HEK293 (cell line): ENCODE measurements around the gene PDPK1.

Source experiments
- EGR2 ChIP-seq: fragments of 450-650 bp; formaldehyde crosslinking; IDR thresholded peaks from 2 replicates; pipeline ENCODE4 v1.5.1; 2016; ENCODE audit warnings: low read depth, missing biosample characterization, missing genetic modification characterization
- GLIS1 ChIP-seq: fragments of 450-650 bp; formaldehyde crosslinking; IDR thresholded peaks from 2 replicates; pipeline ENCODE4 v1.5.1; 2016; ENCODE audit warnings: missing biosample characterization, missing genetic modification characterization
- IKZF3 ChIP-seq: fragments of 450-650 bp; IDR thresholded peaks from 2 replicates; pipeline ENCODE4 v1.5.0; 2018; ENCODE audit warnings: missing biosample characterization, mild to moderate bottlenecking, missing genetic modification characterization, moderate library complexity
- OSR2 ChIP-seq: fragments of 450-650 bp; formaldehyde crosslinking; IDR thresholded peaks from 2 replicates; pipeline ENCODE4 v1.5.1; 2016; ENCODE audit warnings: missing biosample characterization, missing genetic modification characterization
- PATZ1 ChIP-seq: fragments of 450-650 bp; formaldehyde crosslinking; IDR thresholded peaks from 2 replicates; pipeline ENCODE4 v1.5.1; 2016; ENCODE audit warnings: missing biosample characterization, missing genetic modification characterization
- SP3 ChIP-seq: fragments of 450-650 bp; formaldehyde crosslinking; IDR thresholded peaks from 2 replicates; pipeline ENCODE4 v1.5.1; 2016; ENCODE audit warnings: missing biosample characterization, missing genetic modification characterization
- SP7 ChIP-seq: fragments of 450-650 bp; formaldehyde crosslinking; IDR thresholded peaks from 2 replicates; pipeline ENCODE4 v1.5.1; 2016; ENCODE audit warnings: missing biosample characterization, missing genetic modification characterization
- ZBTB20 ChIP-seq: fragments of 450-650 bp; formaldehyde crosslinking; IDR thresholded peaks from 2 replicates; pipeline ENCODE4 v1.5.1; 2016; ENCODE audit warnings: missing biosample characterization, missing genetic modification characterization
- ZBTB7A ChIP-seq: fragments of 450-650 bp; formaldehyde crosslinking; IDR thresholded peaks from 2 replicates; pipeline ENCODE4 v1.5.1; 2016; ENCODE audit warnings: low read depth, missing biosample characterization, missing genetic modification characterization
- ZEB2 ChIP-seq: fragments of 450-650 bp; formaldehyde crosslinking; IDR thresholded peaks from 2 replicates; pipeline ENCODE4 v1.5.1; 2016; ENCODE audit warnings: missing biosample characterization, missing genetic modification characterization
- ZFP69B ChIP-seq: fragments of 450-650 bp; formaldehyde crosslinking; IDR thresholded peaks from 2 replicates; pipeline ENCODE4 v1.5.1; 2016; ENCODE audit warnings: missing biosample characterization, missing genetic modification characterization
- ZNF18 ChIP-seq: fragments of 450-650 bp; formaldehyde crosslinking; IDR thresholded peaks from 2 replicates; pipeline ENCODE4 v1.5.1; 2016; ENCODE audit warnings: missing biosample characterization, missing genetic modification characterization
- ZNF24 ChIP-seq: fragments of 450-650 bp; formaldehyde crosslinking; IDR thresholded peaks from 2 replicates; pipeline ENCODE4 v1.5.1; 2016; ENCODE audit warnings: missing biosample characterization, missing genetic modification characterization
- ZNF362 ChIP-seq: fragments of 450-650 bp; formaldehyde crosslinking; IDR thresholded peaks from 2 replicates; pipeline ENCODE4 v1.5.1; 2016; ENCODE audit warnings: missing biosample characterization, missing genetic modification characterization
- ZNF391 ChIP-seq: fragments of 450-650 bp; formaldehyde crosslinking; IDR thresholded peaks from 2 replicates; pipeline ENCODE4 v1.5.1; 2016; ENCODE audit warnings: low read depth, missing biosample characterization, missing genetic modification characterization, borderline replicate concordance
- ZNF394 ChIP-seq: fragments of 450-650 bp; formaldehyde crosslinking; IDR thresholded peaks from 2 replicates; pipeline ENCODE4 v1.5.1; 2016; ENCODE audit warnings: missing biosample characterization, missing genetic modification characterization, mild to moderate bottlenecking, moderate library complexity, borderline replicate concordance
- ZNF488 ChIP-seq: fragments of 450-650 bp; formaldehyde crosslinking; IDR thresholded peaks from 2 replicates; pipeline ENCODE4 v1.5.1; 2016; ENCODE audit warnings: missing biosample characterization, missing genetic modification characterization
- ZNF600 ChIP-seq: fragments of 450-650 bp; formaldehyde crosslinking; IDR thresholded peaks from 2 replicates; pipeline ENCODE4 v1.5.1; 2016; ENCODE audit warnings: missing biosample characterization, missing genetic modification characterization
- ZNF660 ChIP-seq: fragments of 450-650 bp; IDR thresholded peaks from 2 replicates; pipeline ENCODE4 v1.5.1; 2018; ENCODE audit warnings: missing biosample characterization, mild to moderate bottlenecking, missing genetic modification characterization
- ZNF692 ChIP-seq: fragments of 450-650 bp; formaldehyde crosslinking; IDR thresholded peaks from 2 replicates; pipeline ENCODE4 v1.5.1; 2016; ENCODE audit warnings: missing biosample characterization, missing genetic modification characterization
- ZNF707 ChIP-seq: fragments of 450-650 bp; formaldehyde crosslinking; IDR thresholded peaks from 2 replicates; pipeline ENCODE4 v1.5.1; 2016; ENCODE audit warnings: missing biosample characterization, missing genetic modification characterization
- TF ChIP-seq, protein P1 (sequence below): fragments of 450-650 bp; formaldehyde crosslinking; IDR thresholded peaks from 2 replicates; pipeline ENCODE4 v1.5.1; 2017; ENCODE audit warnings: missing biosample characterization, missing genetic modification characterization
- TF ChIP-seq, protein P2 (sequence below): fragments of 450-650 bp; formaldehyde crosslinking; IDR thresholded peaks from 2 replicates; pipeline ENCODE4 v1.5.1; 2017; ENCODE audit warnings: missing biosample characterization, missing genetic modification characterization
- TF ChIP-seq, protein P3 (sequence below): fragments of 450-650 bp; formaldehyde crosslinking; IDR thresholded peaks from 2 replicates; pipeline ENCODE4 v1.5.1; 2016; ENCODE audit warnings: missing biosample characterization, missing genetic modification characterization

PDPK1 gene

DNA sequence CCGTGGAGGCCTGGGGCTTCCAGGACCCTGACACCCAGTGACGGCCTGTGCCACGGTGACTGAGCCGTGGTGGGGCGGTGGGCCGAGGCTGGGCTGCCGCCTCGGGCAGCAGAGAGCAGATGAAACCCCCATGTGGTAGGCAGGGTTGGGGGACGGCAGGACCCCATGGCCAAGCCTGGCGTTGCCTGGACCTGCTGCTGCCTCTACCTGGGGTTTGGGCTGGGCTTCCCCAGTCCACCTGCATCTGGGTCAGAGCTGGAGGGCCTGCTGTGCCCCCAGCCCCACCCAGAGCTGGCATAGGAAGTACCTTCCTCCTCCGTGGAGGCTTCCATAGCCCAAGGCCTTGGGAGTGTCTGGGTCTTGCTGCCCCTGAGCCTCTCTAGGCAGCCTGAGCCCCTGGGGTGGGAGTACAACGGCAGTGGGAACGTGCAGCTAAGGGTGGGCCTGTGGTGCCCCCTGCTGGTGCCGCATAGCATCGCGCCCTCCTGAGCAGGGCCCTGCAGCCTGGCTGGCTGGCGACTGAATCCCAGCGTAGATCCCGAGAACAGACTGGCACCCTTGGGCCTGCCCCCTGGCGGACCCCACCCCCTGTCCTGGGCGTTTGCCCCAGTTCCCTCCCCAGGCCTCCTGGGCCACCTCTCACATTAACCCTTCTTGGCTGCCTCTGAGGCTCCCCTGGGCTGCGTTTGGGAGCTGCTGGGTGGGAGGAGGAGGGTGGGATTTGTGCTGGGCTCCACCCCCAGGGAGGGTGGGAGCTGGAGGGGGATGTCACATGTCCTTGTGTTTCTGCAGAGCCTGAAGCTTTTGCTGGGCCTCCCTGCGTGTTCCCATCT is 36.7 kb upstream of the PDPK1 start (continued):
- TF ChIP-seq ZFP69B (tag by site-specific recombination) (peak; percentile 88), PATZ1 (tag by site-specific recombination) (peak; percentile 88), ZNF600 (tag by site-specific recombination) (peak; percentile 84), EGR2 (peak; percentile 60; the same call in 1 of the 2 replicates), ZNF394 (tag by site-specific recombination) (peak; percentile 48; the same call in 1 of the 2 replicates), GLIS1 (peak; percentile 87), SP3 (tag by site-specific recombination) (peak; percentile 88), ZNF18 (tag by site-specific recombination) (peak; percentile 88), ZBTB20 (tag by site-specific recombination) (peak; percentile 45; the same call in 1 of the 2 replicates), IKZF3 (peak; percentile 43; the same call in 1 of the 2 replicates), ZNF391 (peak; percentile 83; the same call in 1 of the 2 replicates), ZNF362 (no peak), SP7 (tag by site-specific recombination) (peak; percentile 30; the same call in 1 of the 2 replicates), ZBTB7A (tag by site-specific recombination) (peak; percentile 36; the same call in 1 of the 2 replicates), ZNF488 (tag by site-specific recombination) (no peak), ZNF24 (0 out of 2 replicates have a peak, but pooled peaks have one; percentile 21), ZNF692 (tag by site-specific recombination) (peak; percentile 94), ZEB2 (tag by site-specific recombination) (peak; percentile 50), OSR2 (tag by site-specific recombination) (no peak), ZNF660 (tag by site-specific recombination) (peak; percentile 48; the same call in 1 of the 2 replicates), ZNF707 (no peak)
- TF ChIP-seq, protein P1, sequence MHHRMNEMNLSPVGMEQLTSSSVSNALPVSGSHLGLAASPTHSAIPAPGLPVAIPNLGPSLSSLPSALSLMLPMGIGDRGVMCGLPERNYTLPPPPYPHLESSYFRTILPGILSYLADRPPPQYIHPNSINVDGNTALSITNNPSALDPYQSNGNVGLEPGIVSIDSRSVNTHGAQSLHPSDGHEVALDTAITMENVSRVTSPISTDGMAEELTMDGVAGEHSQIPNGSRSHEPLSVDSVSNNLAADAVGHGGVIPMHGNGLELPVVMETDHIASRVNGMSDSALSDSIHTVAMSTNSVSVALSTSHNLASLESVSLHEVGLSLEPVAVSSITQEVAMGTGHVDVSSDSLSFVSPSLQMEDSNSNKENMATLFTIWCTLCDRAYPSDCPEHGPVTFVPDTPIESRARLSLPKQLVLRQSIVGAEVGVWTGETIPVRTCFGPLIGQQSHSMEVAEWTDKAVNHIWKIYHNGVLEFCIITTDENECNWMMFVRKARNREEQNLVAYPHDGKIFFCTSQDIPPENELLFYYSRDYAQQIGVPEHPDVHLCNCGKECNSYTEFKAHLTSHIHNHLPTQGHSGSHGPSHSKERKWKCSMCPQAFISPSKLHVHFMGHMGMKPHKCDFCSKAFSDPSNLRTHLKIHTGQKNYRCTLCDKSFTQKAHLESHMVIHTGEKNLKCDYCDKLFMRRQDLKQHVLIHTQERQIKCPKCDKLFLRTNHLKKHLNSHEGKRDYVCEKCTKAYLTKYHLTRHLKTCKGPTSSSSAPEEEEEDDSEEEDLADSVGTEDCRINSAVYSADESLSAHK (tag by site-specific recombination), result 0 out of 2 replicates have a peak, but pooled peaks have one; percentile 28
- TF ChIP-seq, protein P2, sequence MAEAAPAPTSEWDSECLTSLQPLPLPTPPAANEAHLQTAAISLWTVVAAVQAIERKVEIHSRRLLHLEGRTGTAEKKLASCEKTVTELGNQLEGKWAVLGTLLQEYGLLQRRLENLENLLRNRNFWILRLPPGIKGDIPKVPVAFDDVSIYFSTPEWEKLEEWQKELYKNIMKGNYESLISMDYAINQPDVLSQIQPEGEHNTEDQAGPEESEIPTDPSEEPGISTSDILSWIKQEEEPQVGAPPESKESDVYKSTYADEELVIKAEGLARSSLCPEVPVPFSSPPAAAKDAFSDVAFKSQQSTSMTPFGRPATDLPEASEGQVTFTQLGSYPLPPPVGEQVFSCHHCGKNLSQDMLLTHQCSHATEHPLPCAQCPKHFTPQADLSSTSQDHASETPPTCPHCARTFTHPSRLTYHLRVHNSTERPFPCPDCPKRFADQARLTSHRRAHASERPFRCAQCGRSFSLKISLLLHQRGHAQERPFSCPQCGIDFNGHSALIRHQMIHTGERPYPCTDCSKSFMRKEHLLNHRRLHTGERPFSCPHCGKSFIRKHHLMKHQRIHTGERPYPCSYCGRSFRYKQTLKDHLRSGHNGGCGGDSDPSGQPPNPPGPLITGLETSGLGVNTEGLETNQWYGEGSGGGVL, result peak; percentile 81
- TF ChIP-seq, protein P3, sequence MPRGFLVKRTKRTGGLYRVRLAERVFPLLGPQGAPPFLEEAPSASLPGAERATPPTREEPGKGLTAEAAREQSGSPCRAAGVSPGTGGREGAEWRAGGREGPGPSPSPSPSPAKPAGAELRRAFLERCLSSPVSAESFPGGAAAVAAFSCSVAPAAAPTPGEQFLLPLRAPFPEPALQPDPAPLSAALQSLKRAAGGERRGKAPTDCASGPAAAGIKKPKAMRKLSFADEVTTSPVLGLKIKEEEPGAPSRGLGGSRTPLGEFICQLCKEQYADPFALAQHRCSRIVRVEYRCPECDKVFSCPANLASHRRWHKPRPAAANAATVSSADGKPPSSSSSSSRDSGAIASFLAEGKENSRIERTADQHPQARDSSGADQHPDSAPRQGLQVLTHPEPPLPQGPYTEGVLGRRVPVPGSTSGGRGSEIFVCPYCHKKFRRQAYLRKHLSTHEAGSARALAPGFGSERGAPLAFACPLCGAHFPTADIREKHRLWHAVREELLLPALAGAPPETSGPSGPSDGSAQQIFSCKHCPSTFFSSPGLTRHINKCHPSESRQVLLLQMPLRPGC (tag by site-specific recombination), result peak; percentile 28; the same call in 1 of the 2 replicates
